Endothelial cell (in vitro differentiated cells): ENCODE measurements around the gene THEMIS. TPM values are rescaled to one million over a fixed set of nuclear protein-coding genes. Genes with fewer than 3 reads are reported as not detected.

ENCODE experiments used
- DNase-seq: peaks from one replicate; pipeline ENCODE4 v3.0.0; 2021; ENCODE audit warnings: low spot score
- H3K27ac Mint-ChIP-seq: one replicate; pipeline ENCODE4 v1.8.0; 2021; ENCODE audit warnings: mixed read lengths, inconsistent platforms; ENCODE audit not compliant: unreplicated experiment
- H3K27me3 Mint-ChIP-seq: one replicate; pipeline ENCODE4 v1.8.0; 2021; ENCODE audit warnings: mild to moderate bottlenecking, moderate library complexity, mixed read lengths, inconsistent platforms; ENCODE audit not compliant: unreplicated experiment
- H3K36me3 Mint-ChIP-seq: one replicate; pipeline ENCODE4 v1.8.0; 2021; ENCODE audit warnings: mild to moderate bottlenecking, low read depth, mixed read lengths, inconsistent platforms; ENCODE audit not compliant: unreplicated experiment
- H3K4me1 Mint-ChIP-seq: one replicate; pipeline ENCODE4 v1.8.0; 2021; ENCODE audit warnings: mild to moderate bottlenecking, mixed read lengths, inconsistent platforms; ENCODE audit not compliant: unreplicated experiment
- H3K4me3 Mint-ChIP-seq: one replicate; pipeline ENCODE4 v1.8.0; 2021; ENCODE audit warnings: mild to moderate bottlenecking, mixed read lengths, inconsistent platforms; ENCODE audit not compliant: unreplicated experiment
- H3K9me3 Mint-ChIP-seq: one replicate; pipeline ENCODE4 v1.8.0; 2021; ENCODE audit warnings: mixed read lengths, inconsistent platforms; ENCODE audit not compliant: unreplicated experiment
- CTCF ChIP-seq: fragments of 200-600 bp; sonication (generic); IDR thresholded peaks from one replicate; pipeline ENCODE4 v1.5.0; 2021; ENCODE audit warnings: antibody characterized with exemption; ENCODE audit not compliant: unreplicated experiment
- total RNA-seq: library from RNA; stranded (reverse); fragmentation: NEBNext Ultra II Directional; extraction: Animal tissue kit (Norgen Biotek cat#: 25700); gene quantifications from one replicate; pipeline ENCODE4 v1.2.1, GENCODE V29; 2021; ENCODE audit not compliant: unreplicated experiment

The THEMIS gene
- total RNA-seq, 1 donor from 2014 or later = not detected

- Mint-ChIP-seq H3K4me3 (no peak overlapping the region), H3K27me3 (no peaks in the 10 kb centered on the region), H3K9me3 (no peaks in the 10 kb centered on the region), H3K36me3 (no peaks in the 10 kb centered on the region), H3K4me1 (no peaks in the 10 kb centered on the region), H3K27ac (no peak overlapping the region)
- TF ChIP-seq CTCF = no peak
- DNase-seq = no peak
Measured at GRCh38 chr6:127834136-127834535, 66.7 kb downstream of the THEMIS start.

- TF ChIP-seq CTCF = no peak
- DNase-seq = no peak
- Mint-ChIP-seq H3K27ac (no peak overlapping the region), H3K9me3 (no peaks in the 10 kb centered on the region), H3K4me3 (no peak overlapping the region), H3K36me3 (no peaks in the 10 kb centered on the region), H3K4me1 (no peaks in the 10 kb centered on the region), H3K27me3 (no peaks in the 10 kb centered on the region)
Measured at GRCh38 chr6:127833336-127833735, 67.5 kb downstream of the THEMIS start.

- H3K27me3 Mint-ChIP-seq = no peaks in the 10 kb centered on the region
- no peak for DNase-seq
- no peak for TF ChIP-seq CTCF
- H3K9me3 Mint-ChIP-seq = no peaks in the 10 kb centered on the region
- H3K4me3 Mint-ChIP-seq = no peak overlapping the region
- H3K4me1 Mint-ChIP-seq = no peaks in the 10 kb centered on the region
- no peak overlapping the region for H3K27ac Mint-ChIP-seq
- no peaks in the 10 kb centered on the region for H3K36me3 Mint-ChIP-seq
Measured at GRCh38 chr6:127832381-127832780, 68.5 kb downstream of the THEMIS start.

- Mint-ChIP-seq H3K9me3 (no peaks in the 10 kb centered on the region), H3K4me1 (no peaks in the 10 kb centered on the region), H3K4me3 (no peak overlapping the region), H3K36me3 (no peaks in the 10 kb centered on the region), H3K27me3 (no peaks in the 10 kb centered on the region), H3K27ac (no peak overlapping the region)
- TF ChIP-seq CTCF = no peak
- no peak for DNase-seq
Measured at GRCh38 chr6:127824061-127824460, 76.8 kb downstream of the THEMIS start.

GRCh38 chr6:127821431-127821830 lies 79.4 kb downstream of the THEMIS start:
- Mint-ChIP-seq H3K27ac (no peak overlapping the region), H3K9me3 (no peaks in the 10 kb centered on the region), H3K36me3 (no peaks in the 10 kb centered on the region), H3K27me3 (no peaks in the 10 kb centered on the region), H3K4me3 (no peak overlapping the region), H3K4me1 (no peaks in the 10 kb centered on the region)
- no peak for DNase-seq
- TF ChIP-seq CTCF = no peak
